SK-N-SH (cell line): ENCODE results near the gene AARS2.

Source experiments
- RAD21 ChIP-seq: IDR thresholded peaks from 2 replicates; pipeline ENCODE4 v1.6.1; 2012; ENCODE audit warnings: mild to moderate bottlenecking, low read length
- SIN3A ChIP-seq: IDR thresholded peaks from 2 replicates; pipeline ENCODE4 v1.6.1; 2012; ENCODE audit warnings: low read depth, mild to moderate bottlenecking, low read length, moderate library complexity, borderline replicate concordance
- TAF1 ChIP-seq: IDR thresholded peaks from 2 replicates; pipeline ENCODE4 v1.6.1; 2012; ENCODE audit warnings: low read depth, mild to moderate bottlenecking, low read length, moderate library complexity, borderline replicate concordance
- YY1 ChIP-seq: IDR thresholded peaks from 2 replicates; pipeline ENCODE4 v1.4.0; 2012; ENCODE audit warnings: low read depth, mild to moderate bottlenecking
- TF ChIP-seq, protein P1 (sequence below): fragments of 200-600 bp; sonication (generic); IDR thresholded peaks from 2 replicates; pipeline ENCODE4 v1.6.1; 2017; ENCODE audit warnings: antibody characterized with exemption, mild to moderate bottlenecking, moderate library complexity

DNA sequence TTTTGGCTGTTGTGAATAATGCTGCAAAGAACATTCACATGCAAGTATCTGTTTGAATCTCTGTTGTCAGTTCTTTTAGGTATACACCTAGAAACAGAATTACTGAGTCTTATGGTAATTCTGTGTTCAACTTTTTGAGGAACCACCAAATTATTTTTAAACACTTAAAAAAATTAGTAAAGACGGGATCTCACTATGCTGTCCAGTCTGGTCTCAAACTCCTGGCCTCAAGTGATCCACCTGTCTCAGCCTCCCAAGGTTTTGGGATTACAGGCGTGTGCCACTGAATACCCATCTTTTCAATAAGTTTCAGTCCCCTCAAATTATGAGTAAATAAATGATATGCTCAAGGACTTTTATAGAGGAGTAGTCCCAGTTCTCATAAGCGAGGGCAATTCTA, 46.8 kb upstream of the AARS2 start:
- TF ChIP-seq SIN3A (no peak), RAD21 (no peak), TAF1 (no peak), YY1 (no peak)
- TF ChIP-seq, protein P1, sequence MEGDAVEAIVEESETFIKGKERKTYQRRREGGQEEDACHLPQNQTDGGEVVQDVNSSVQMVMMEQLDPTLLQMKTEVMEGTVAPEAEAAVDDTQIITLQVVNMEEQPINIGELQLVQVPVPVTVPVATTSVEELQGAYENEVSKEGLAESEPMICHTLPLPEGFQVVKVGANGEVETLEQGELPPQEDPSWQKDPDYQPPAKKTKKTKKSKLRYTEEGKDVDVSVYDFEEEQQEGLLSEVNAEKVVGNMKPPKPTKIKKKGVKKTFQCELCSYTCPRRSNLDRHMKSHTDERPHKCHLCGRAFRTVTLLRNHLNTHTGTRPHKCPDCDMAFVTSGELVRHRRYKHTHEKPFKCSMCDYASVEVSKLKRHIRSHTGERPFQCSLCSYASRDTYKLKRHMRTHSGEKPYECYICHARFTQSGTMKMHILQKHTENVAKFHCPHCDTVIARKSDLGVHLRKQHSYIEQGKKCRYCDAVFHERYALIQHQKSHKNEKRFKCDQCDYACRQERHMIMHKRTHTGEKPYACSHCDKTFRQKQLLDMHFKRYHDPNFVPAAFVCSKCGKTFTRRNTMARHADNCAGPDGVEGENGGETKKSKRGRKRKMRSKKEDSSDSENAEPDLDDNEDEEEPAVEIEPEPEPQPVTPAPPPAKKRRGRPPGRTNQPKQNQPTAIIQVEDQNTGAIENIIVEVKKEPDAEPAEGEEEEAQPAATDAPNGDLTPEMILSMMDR: no peak
